ENCODE measurements around the gene NPFFR1. TPM values are rescaled to one million over a fixed set of nuclear protein-coding genes. Genes with fewer than 3 reads are reported as not detected.
A peak's percentile ranks its signal among the peaks of the same experiment; 100 is the strongest.

NPFFR1 gene
- total RNA-seq, 2 donors from 2014 or later = 0.02 TPM; not detected in 1

DNA sequence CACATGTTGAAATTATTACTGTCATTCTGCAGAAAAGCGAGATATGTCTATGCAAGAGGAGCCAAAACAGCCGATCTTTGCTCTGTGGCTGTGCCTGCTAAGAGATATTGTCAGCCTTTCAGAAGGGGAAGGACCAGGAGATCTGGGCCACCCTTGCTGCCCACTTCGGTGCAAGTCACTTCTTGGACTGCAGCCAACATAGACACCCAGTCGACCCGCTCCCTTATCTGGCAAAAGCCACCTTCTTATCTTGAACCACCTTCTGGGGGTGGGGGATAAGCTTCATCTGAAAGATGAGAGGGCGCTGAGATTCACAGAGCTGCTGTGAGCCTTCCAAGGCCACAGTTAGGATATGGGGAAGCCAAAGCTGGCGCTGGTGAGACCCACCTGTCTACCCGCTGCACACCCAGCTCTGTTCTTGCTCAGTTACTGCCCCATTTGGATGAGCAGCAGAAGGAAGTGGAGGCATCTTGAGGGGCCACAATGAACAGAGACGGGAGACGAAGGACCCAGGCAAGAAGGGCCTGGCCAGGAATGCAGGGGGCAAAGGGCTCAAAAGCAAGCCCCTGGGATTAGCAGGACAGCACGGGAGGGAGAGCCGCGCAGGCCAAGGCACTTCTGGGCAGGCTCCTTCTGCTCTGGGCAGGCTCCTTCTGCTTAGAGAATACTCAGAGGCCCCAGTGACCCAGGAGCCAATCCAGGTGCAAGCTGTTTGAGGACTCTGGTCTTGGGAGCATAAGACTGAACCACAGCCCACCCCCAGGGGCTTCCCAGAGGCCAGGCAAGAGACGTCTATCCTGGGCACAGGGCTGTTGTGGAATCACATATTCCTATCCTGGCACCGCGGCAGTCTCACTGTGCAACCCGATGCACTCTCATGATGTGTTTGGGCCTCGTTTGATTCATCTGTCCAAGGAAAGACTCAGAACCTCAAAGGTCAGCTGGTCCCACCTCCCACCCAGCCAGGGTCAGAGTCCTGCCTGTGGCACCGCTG is 38.4 kb upstream of the NPFFR1 start:
- H3K9ac ChIP-seq (ENCODE audit: extremely low read depth, low read length, poor library complexity, severe bottlenecking) = no peak overlapping the region
- WGBS, 2 experiments (ENCODE audit: insufficient coverage in 1 of 2, insufficient read length in 1 of 2) = 94% methylated on average over 11 to 19 of the region's 19 CpGs
- no peaks in the 10 kb centered on the region for H3K27me3 Mint-ChIP-seq (ENCODE audit: insufficient read depth)
- no peak overlapping the region for H3K27ac ChIP-seq (ENCODE audit: low read depth, low read length)
- no peaks in the 10 kb centered on the region for H3K27me3 ChIP-seq (ENCODE audit: control insufficient read depth, insufficient read depth, low read length, poor library complexity, severe bottlenecking)
- no peaks in the 10 kb centered on the region for H3K36me3 ChIP-seq (ENCODE audit: control insufficient read depth, insufficient read depth, low read length)
- no peak overlapping the region for H3K4me3 Mint-ChIP-seq
- H3K9me3 ChIP-seq (ENCODE audit: control insufficient read depth, low read length) = no peaks in the 10 kb centered on the region
- H3K4me3 ChIP-seq (ENCODE audit: low read length) = no peak overlapping the region
- peaks cover 1% of the 10 kb centered on the region for H3K36me3 Mint-ChIP-seq (ENCODE audit: low read depth)
- TF ChIP-seq, protein P1, sequence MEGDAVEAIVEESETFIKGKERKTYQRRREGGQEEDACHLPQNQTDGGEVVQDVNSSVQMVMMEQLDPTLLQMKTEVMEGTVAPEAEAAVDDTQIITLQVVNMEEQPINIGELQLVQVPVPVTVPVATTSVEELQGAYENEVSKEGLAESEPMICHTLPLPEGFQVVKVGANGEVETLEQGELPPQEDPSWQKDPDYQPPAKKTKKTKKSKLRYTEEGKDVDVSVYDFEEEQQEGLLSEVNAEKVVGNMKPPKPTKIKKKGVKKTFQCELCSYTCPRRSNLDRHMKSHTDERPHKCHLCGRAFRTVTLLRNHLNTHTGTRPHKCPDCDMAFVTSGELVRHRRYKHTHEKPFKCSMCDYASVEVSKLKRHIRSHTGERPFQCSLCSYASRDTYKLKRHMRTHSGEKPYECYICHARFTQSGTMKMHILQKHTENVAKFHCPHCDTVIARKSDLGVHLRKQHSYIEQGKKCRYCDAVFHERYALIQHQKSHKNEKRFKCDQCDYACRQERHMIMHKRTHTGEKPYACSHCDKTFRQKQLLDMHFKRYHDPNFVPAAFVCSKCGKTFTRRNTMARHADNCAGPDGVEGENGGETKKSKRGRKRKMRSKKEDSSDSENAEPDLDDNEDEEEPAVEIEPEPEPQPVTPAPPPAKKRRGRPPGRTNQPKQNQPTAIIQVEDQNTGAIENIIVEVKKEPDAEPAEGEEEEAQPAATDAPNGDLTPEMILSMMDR (conservative IDR thresholded peaks at IDR 0.05) = no peak
- DNase-seq = no peak
- peaks cover 2% of the 10 kb centered on the region for H3K4me1 Mint-ChIP-seq
- H3K27ac Mint-ChIP-seq = peak overlapping the region; percentile 35
- peaks cover 5% of the 10 kb centered on the region for H3K4me1 ChIP-seq (ENCODE audit: control insufficient read depth, insufficient read depth, low read length)
- no peaks in the 10 kb centered on the region for H3K9me3 Mint-ChIP-seq

DNA sequence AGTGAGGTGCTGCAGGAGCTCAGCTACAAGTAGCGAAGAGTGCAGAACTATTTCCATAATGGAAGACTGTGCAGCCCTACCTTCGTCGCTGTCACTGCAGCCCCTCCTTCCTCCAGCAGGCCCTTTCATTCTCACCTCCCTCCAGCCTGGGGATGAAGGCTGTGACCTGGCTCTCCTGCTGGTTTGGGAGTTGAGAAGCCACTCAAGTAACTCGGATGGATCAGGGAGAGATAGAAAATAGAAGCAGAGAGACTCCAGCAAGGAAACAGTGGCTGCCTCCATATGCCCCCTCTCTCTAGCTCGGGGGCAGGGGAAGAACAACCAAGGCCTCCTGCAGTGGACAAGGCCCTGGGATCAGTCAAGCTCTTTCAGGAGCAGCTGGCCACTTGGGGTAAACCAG is 37.4 kb upstream of the NPFFR1 start:
- H3K4me3 Mint-ChIP-seq = no peak overlapping the region
- no peak overlapping the region for H3K27ac Mint-ChIP-seq
- H3K4me3 ChIP-seq (ENCODE audit: low read length) = no peak overlapping the region
- H3K27me3 Mint-ChIP-seq (ENCODE audit: insufficient read depth) = no peaks in the 10 kb centered on the region
- no peaks in the 10 kb centered on the region for H3K36me3 ChIP-seq (ENCODE audit: control insufficient read depth, insufficient read depth, low read length)
- H3K36me3 Mint-ChIP-seq (ENCODE audit: low read depth) = peaks cover 1% of the 10 kb centered on the region
- H3K9me3 Mint-ChIP-seq = no peaks in the 10 kb centered on the region
- H3K4me1 Mint-ChIP-seq = peaks cover 2% of the 10 kb centered on the region
- TF ChIP-seq, protein P1 (conservative IDR thresholded peaks at IDR 0.05) = no peak
- DNase-seq = no peak
- peaks cover 5% of the 10 kb centered on the region for H3K4me1 ChIP-seq (ENCODE audit: control insufficient read depth, insufficient read depth, low read length)
- H3K27ac ChIP-seq (ENCODE audit: low read depth, low read length) = no peak overlapping the region
- H3K9ac ChIP-seq (ENCODE audit: extremely low read depth, low read length, poor library complexity, severe bottlenecking) = no peak overlapping the region
- WGBS, 2 experiments (ENCODE audit: insufficient coverage in 1 of 2, insufficient read length in 1 of 2) = 80 to 91% methylated on average over 2 to 5 of the region's 5 CpGs
- no peaks in the 10 kb centered on the region for H3K9me3 ChIP-seq (ENCODE audit: control insufficient read depth, low read length)
- H3K27me3 ChIP-seq (ENCODE audit: control insufficient read depth, insufficient read depth, low read length, poor library complexity, severe bottlenecking) = no peaks in the 10 kb centered on the region

DNA sequence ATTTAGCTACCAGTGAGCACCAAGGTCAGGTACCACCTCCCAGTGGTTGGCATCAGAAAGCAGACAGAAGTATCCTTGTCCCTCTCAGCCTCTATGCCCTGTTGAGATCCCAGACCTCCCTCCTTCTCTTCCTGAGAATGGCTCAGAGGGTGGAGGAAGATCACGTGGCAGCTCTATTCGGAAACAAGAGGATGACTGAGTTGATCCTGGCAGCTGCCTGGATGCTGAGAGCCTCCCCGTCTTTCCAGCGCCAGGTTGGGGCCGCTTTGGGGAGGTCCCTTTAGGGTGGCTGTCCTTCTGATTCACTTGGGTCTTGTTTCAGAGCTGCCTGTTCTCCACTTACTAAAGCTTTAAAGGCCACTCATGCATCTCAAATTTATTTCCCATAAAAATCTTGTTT is 36.9 kb upstream of the NPFFR1 start:
- H3K27me3 ChIP-seq (ENCODE audit: control insufficient read depth, insufficient read depth, low read length, poor library complexity, severe bottlenecking) = no peaks in the 10 kb centered on the region
- Mint-ChIP-seq H3K27ac (no peak overlapping the region), H3K27me3 (ENCODE audit: insufficient read depth) (no peaks in the 10 kb centered on the region), H3K36me3 (ENCODE audit: low read depth) (peaks cover 1% of the 10 kb centered on the region), H3K4me3 (no peak overlapping the region), H3K4me1 (peaks cover 2% of the 10 kb centered on the region), H3K9me3 (no peaks in the 10 kb centered on the region)
- H3K4me1 ChIP-seq (ENCODE audit: control insufficient read depth, insufficient read depth, low read length) = peaks cover 5% of the 10 kb centered on the region
- H3K36me3 ChIP-seq (ENCODE audit: control insufficient read depth, insufficient read depth, low read length) = no peaks in the 10 kb centered on the region
- no peak for DNase-seq
- no peak overlapping the region for H3K4me3 ChIP-seq (ENCODE audit: low read length)
- WGBS, 2 experiments (ENCODE audit: insufficient coverage in 1 of 2, insufficient read length in 1 of 2) = 86 to 92% methylated on average over 4 to 5 of the region's 5 CpGs
- TF ChIP-seq, protein P1 (conservative IDR thresholded peaks at IDR 0.05) = no peak
- H3K9me3 ChIP-seq (ENCODE audit: control insufficient read depth, low read length) = no peaks in the 10 kb centered on the region
- H3K9ac ChIP-seq (ENCODE audit: extremely low read depth, low read length, poor library complexity, severe bottlenecking) = no peak overlapping the region
- no peak overlapping the region for H3K27ac ChIP-seq (ENCODE audit: low read depth, low read length)
